OCI-LY1 (cell line): ENCODE measurements around the gene CFP.

ENCODE experiments used
- H2AFZ ChIP-seq: fragments of 200-600 bp; sonication (generic), shearing (Covaris generic); 2 replicates; pipeline ENCODE4 v1.6.0; 2014; ENCODE audit warnings: antibody characterized with exemption, mild to moderate bottlenecking, low read length
- H3F3A ChIP-seq: fragments of 200-600 bp; sonication (generic), shearing (Covaris generic); 2 replicates; pipeline ENCODE4 v1.6.0; 2014; ENCODE audit warnings: mild to moderate bottlenecking, antibody characterized with exemption, low read length, moderate library complexity; ENCODE audit not compliant: insufficient read depth
- H3K27ac ChIP-seq: fragments of 200-600 bp; sonication (generic); 2 replicates; pipeline ENCODE4 v1.5.1; 2014; ENCODE audit warnings: low read length, mixed run types, mild to moderate bottlenecking, low read depth; ENCODE audit not compliant: poor library complexity, severe bottlenecking
- H3K27me3 ChIP-seq: fragments of 200-600 bp; sonication (generic); 2 replicates; pipeline ENCODE4 v1.6.0; 2014; ENCODE audit warnings: antibody characterized with exemption, mild to moderate bottlenecking, low read length, moderate library complexity; ENCODE audit not compliant: insufficient read depth
- H3K36me3 ChIP-seq: fragments of 200-600 bp; sonication (generic); 2 replicates; pipeline ENCODE4 v1.6.1; 2014; ENCODE audit warnings: mild to moderate bottlenecking, antibody characterized with exemption, low read length, moderate library complexity, mixed read lengths; ENCODE audit not compliant: insufficient read depth
- H3K4me1 ChIP-seq: fragments of 200-600 bp; sonication (generic); 2 replicates; pipeline ENCODE4 v1.5.1; 2014; ENCODE audit warnings: mild to moderate bottlenecking, low read length, moderate library complexity; ENCODE audit not compliant: insufficient read depth, severe bottlenecking
- H3K4me2 ChIP-seq: fragments of 200-600 bp; sonication (generic), shearing (Covaris generic); 2 replicates; pipeline ENCODE4 v1.6.1; 2014; ENCODE audit warnings: low read length
- H3K4me3 ChIP-seq: fragments of 200-600 bp; sonication (generic); 2 replicates; pipeline ENCODE4 v1.5.1; 2014; ENCODE audit warnings: low read length, low read depth, mild to moderate bottlenecking, mixed read lengths; ENCODE audit not compliant: poor library complexity, severe bottlenecking
- H3K79me2 ChIP-seq: fragments of 200-600 bp; shearing (Covaris generic); 2 replicates; pipeline ENCODE4 v1.6.1; 2016; ENCODE audit warnings: mixed run types, low read length, mixed read lengths; ENCODE audit not compliant: insufficient read depth
- H3K9ac ChIP-seq: fragments of 200-600 bp; sonication (generic), shearing (Covaris generic); 2 replicates; pipeline ENCODE4 v1.6.1; 2014; ENCODE audit warnings: mild to moderate bottlenecking, low read length, mixed read lengths
- H3K9me2 ChIP-seq: fragments of 200-600 bp; sonication (generic), shearing (Covaris generic); 2 replicates; pipeline ENCODE4 v1.6.1; 2014; ENCODE audit warnings: low read depth, mild to moderate bottlenecking, low read length, mixed read lengths
- H3K9me3 ChIP-seq: fragments of 200-600 bp; shearing (Covaris generic); 2 replicates; pipeline ENCODE4 v1.6.1; 2014; ENCODE audit warnings: low read length, mixed read lengths
- H4K20me1 ChIP-seq: fragments of 200-600 bp; sonication (generic), shearing (Covaris generic); 2 replicates; pipeline ENCODE4 v1.6.0; 2016; ENCODE audit warnings: mild to moderate bottlenecking, low read length; ENCODE audit not compliant: insufficient read depth
- CTCF ChIP-seq: fragments of 200-600 bp; sonication (generic), shearing (Covaris generic); IDR thresholded peaks from 2 replicates; pipeline ENCODE4 v1.5.1; 2017; ENCODE audit warnings: mild to moderate bottlenecking, antibody characterized with exemption, low read length, moderate library complexity, mixed read lengths
- EZH2 ChIP-seq: fragments of 200-600 bp; sonication (generic), shearing (Covaris generic); IDR thresholded peaks from 2 replicates; pipeline ENCODE4 v1.8.0; 2017; ENCODE audit warnings: borderline replicate concordance, mixed run types, mild to moderate bottlenecking, antibody characterized with exemption, low read length, moderate library complexity, mixed read lengths

The CFP gene

DNA sequence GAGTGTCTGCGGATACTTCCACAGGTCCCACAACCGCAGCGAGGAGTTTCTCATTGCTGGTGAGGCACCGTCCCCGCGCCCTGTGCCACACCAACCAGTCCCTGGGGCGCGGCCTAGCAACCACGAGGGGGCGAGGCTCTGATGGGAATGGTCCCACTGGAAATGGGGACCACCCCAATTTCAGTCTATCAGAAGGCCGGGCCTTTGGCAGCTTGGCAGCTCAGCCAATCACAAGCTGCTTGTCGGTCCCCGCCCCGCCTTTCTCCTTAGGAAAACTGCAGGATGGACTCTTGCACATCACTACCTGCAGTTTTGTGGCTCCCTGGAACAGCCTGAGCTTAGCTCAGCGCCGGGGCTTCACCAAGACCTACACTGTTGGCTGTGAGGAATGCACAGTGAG, 44.5 kb downstream of the CFP start:
- Histone ChIP-seq H3F3A (no peaks in the 10 kb centered on the region), H3K36me3 (no peaks in the 10 kb centered on the region), H3K9me3 (no peaks in the 10 kb centered on the region), H3K9me2 (no peaks in the 10 kb centered on the region), H3K4me1 (no peaks in the 10 kb centered on the region), H3K4me3 (no peak overlapping the region), H4K20me1 (no peaks in the 10 kb centered on the region), H3K27ac (no peak overlapping the region), H2AFZ (no peak overlapping the region), H3K4me2 (no peak overlapping the region), H3K9ac (no peak overlapping the region), H3K79me2 (no peaks in the 10 kb centered on the region), H3K27me3 (no peaks in the 10 kb centered on the region)
- no peak for TF ChIP-seq EZH2
- no peak for TF ChIP-seq CTCF

DNA sequence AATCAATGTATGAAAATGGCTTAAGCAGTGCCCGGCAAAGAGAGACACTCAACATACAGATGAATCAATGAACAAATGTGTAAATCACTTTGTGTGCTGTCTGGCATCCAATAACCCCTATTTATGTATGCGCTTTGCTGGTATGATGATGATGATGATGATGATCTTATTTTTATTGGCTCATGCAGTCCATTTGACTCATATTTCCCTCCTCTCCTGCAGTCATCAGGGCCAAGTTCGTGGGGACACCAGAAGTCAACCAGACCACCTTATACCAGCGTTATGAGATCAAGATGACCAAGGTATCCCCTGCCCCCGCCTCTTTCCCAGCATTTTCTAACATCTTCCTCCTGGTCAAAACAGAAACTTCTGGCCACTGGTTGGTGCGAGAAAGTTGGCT, 45.0 kb downstream of the CFP start:
- H3K27ac ChIP-seq: no peak overlapping the region
- no peaks in the 10 kb centered on the region for H3K9me3 ChIP-seq
- H4K20me1 ChIP-seq: no peaks in the 10 kb centered on the region
- no peaks in the 10 kb centered on the region for H3K4me1 ChIP-seq
- H3K4me3 ChIP-seq: no peak overlapping the region
- H3K79me2 ChIP-seq: no peaks in the 10 kb centered on the region
- H3K36me3 ChIP-seq: no peaks in the 10 kb centered on the region
- TF ChIP-seq CTCF: no peak
- no peak for TF ChIP-seq EZH2
- no peaks in the 10 kb centered on the region for H3F3A ChIP-seq
- H3K9me2 ChIP-seq: no peaks in the 10 kb centered on the region
- H3K27me3 ChIP-seq: no peaks in the 10 kb centered on the region
- no peak overlapping the region for H3K9ac ChIP-seq
- no peak overlapping the region for H2AFZ ChIP-seq
- no peak overlapping the region for H3K4me2 ChIP-seq

DNA sequence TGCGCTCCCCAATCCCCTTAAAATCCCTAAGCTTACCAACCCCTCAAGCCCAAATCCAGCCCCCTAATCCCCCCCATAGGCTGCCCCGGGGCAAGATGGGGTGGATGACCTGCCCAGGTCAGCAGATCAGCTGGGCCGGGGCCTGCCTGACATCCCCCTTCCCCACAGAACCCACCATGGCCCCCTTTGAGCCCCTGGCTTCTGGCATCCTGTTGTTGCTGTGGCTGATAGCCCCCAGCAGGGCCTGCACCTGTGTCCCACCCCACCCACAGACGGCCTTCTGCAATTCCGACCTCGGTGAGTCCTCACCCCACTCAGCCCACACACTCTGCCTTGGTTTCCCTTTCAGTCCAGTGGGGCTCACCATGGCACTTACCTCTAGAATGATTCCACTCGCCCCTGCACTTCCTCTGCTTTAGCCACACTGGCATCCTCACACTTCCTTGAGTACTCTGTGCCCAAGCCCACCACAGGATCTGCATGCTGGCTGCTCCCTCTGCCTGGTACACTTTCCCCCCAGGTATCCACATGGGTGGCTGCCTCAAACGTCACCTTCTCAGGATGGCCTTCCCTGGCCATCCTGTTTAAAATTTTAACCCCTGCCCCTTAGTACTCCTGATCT, 46.4 kb downstream of the CFP start:
- H3K4me3 ChIP-seq: no peak overlapping the region
- H4K20me1 ChIP-seq: no peaks in the 10 kb centered on the region
- TF ChIP-seq CTCF (no peak), EZH2 (no peak)
- H3K4me1 ChIP-seq: no peaks in the 10 kb centered on the region
- H3K27ac ChIP-seq: no peak overlapping the region
- H3F3A ChIP-seq: no peaks in the 10 kb centered on the region
- no peak overlapping the region for H3K9ac ChIP-seq
- H3K4me2 ChIP-seq: no peak overlapping the region
- H3K9me2 ChIP-seq: no peaks in the 10 kb centered on the region
- H3K79me2 ChIP-seq: no peaks in the 10 kb centered on the region
- H3K27me3 ChIP-seq: no peaks in the 10 kb centered on the region
- H3K36me3 ChIP-seq: no peaks in the 10 kb centered on the region
- H3K9me3 ChIP-seq: no peaks in the 10 kb centered on the region
- no peak overlapping the region for H2AFZ ChIP-seq
